Measurements from ENCODE around the gene MSI2. TPM values are rescaled to one million over a fixed set of nuclear protein-coding genes. Genes with fewer than 3 reads are reported as not detected.

Gene MSI2
- total RNA-seq, 1 donor from 2014 or later = 23.1 TPM

DNA sequence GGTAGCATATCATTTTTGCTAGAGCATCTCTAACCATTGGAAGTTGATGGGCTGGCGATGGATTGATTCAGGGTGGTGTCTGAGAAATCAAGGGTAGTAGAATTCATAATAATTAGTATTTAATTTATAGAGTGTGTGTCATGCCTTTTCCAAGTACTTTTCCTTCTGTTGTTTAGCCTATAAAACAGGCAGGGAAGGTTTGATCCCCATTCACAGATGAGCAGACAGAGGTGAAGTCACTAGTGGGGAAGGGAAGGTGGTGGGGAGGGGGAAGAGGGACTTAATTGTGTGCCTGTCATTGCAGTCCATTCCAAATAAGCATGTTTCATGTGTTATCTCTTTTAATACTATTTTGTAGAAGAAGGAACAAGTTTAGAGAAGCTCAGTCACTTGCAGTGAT is 131.3 kb downstream of the MSI2 start:
- Mint-ChIP-seq H3K4me1 (ENCODE audit: low read depth) (peaks cover 14% of the 10 kb centered on the region), H3K36me3 (ENCODE audit: low read depth) (peaks cover 4% of the 10 kb centered on the region), H3K4me3 (ENCODE audit: unreplicated experiment) (no peak overlapping the region), H3K27me3 (ENCODE audit: low read depth) (no peaks in the 10 kb centered on the region), H3K9me3 (ENCODE audit: low read depth) (peaks cover 18% of the 10 kb centered on the region), H3K27ac (ENCODE audit: unreplicated experiment) (no peak overlapping the region)
- no peak for DNase-seq (ENCODE audit: low spot score)
- TF ChIP-seq, protein P1, sequence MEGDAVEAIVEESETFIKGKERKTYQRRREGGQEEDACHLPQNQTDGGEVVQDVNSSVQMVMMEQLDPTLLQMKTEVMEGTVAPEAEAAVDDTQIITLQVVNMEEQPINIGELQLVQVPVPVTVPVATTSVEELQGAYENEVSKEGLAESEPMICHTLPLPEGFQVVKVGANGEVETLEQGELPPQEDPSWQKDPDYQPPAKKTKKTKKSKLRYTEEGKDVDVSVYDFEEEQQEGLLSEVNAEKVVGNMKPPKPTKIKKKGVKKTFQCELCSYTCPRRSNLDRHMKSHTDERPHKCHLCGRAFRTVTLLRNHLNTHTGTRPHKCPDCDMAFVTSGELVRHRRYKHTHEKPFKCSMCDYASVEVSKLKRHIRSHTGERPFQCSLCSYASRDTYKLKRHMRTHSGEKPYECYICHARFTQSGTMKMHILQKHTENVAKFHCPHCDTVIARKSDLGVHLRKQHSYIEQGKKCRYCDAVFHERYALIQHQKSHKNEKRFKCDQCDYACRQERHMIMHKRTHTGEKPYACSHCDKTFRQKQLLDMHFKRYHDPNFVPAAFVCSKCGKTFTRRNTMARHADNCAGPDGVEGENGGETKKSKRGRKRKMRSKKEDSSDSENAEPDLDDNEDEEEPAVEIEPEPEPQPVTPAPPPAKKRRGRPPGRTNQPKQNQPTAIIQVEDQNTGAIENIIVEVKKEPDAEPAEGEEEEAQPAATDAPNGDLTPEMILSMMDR (IDR thresholded peaks at IDR 0.05) = no peak

DNA sequence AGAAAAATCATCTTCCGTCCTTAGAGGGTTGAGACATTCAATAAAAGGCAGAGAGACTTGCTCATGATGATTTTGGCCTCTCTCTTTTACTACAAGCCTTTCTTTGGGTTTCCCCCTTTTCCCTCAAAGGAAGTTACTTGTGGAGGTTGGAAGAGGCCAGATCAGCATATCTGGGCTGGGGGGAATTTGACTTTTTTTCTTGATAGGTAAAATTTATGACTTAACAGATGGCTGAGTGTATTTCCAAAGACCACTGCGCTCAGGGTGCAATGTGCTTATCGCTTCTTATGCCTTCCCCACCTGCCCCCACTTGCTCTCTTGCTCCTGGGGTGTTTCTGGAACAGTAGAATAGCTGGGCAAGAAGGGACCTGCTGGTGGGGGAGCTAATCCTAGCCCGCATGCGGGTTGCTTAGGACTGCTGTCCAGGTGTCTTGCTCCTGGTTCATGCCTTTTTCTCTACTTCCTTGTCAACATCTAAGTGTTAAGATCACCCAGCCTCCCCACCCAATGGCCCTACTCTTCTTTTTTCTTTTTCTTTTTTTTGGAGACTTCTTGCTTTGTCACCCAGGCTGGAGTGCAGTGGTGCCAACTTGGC is 131.9 kb downstream of the MSI2 start:
- Mint-ChIP-seq H3K9me3 (ENCODE audit: low read depth) (peaks cover 22% of the 10 kb centered on the region), H3K4me1 (ENCODE audit: low read depth) (peaks cover 10% of the 10 kb centered on the region), H3K36me3 (ENCODE audit: low read depth) (peaks cover 6% of the 10 kb centered on the region), H3K4me3 (ENCODE audit: unreplicated experiment) (no peak overlapping the region), H3K27me3 (ENCODE audit: low read depth) (no peaks in the 10 kb centered on the region), H3K27ac (ENCODE audit: unreplicated experiment) (no peak overlapping the region)
- TF ChIP-seq, protein P1 (IDR thresholded peaks at IDR 0.05) = no peak
- DNase-seq (ENCODE audit: low spot score) = no peak

DNA sequence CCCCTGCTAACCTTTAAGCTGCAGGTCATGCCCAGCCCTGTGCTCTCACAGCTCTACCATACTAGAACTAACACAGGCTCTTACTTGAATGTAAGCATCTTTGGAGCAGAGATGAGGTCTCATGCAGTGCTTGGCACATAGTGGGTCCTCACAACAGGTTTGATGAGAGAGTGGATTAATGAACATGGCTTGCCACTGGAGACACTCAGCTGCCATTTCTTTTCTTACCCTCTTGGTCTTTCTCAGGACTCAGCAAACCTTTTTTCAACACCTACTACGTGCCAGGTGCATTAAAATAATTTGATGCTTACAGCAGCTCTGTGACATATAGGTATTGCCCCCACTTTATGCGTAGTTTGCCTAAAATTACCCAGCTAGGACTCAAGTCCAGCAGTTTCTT is 133.2 kb downstream of the MSI2 start:
- TF ChIP-seq, protein P1 (IDR thresholded peaks at IDR 0.05) = no peak
- Mint-ChIP-seq H3K4me1 (ENCODE audit: low read depth) (peaks cover 10% of the 10 kb centered on the region), H3K27ac (ENCODE audit: unreplicated experiment) (no peak overlapping the region), H3K4me3 (ENCODE audit: unreplicated experiment) (no peak overlapping the region), H3K36me3 (ENCODE audit: low read depth) (peaks cover 10% of the 10 kb centered on the region), H3K9me3 (ENCODE audit: low read depth) (peaks cover 20% of the 10 kb centered on the region), H3K27me3 (ENCODE audit: low read depth) (no peaks in the 10 kb centered on the region)
- no peak for DNase-seq (ENCODE audit: low spot score)

DNA sequence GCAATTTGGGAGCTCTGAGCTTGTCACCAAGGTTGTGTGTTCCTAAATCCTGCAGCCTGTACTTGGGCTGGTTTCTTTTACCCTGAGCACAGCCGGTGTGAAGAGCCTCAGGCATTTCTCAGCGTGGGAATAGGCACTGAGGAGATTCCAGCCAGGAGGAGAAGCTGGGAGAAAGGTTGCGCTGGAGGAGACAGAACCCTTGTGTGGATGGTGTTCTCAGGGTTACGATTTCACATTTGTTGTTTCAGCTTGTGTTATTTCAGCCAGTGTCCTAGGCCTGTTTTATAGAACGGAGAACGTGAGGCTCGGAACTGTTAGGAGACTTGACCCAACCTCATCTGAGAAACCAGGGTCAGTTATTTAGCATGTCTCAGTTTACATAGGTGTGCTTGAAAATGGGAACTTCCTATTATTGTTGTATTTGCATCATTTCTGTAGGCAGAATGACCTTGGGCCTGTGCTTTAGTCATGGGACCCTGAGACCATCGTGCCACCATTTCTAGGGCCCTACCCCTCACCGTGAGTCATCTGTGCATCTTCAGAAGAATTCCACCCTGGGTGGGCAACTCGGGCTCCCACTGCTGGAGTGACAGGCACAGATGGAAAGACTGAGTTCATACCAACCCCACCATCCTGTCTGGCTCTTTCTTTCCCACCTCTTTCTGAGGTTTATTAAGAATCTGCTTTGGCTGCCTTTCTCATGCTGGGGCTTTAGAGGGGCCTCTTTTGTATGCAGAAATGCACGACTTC is 134.9 kb downstream of the MSI2 start:
- Mint-ChIP-seq H3K9me3 (ENCODE audit: low read depth) (peaks cover 17% of the 10 kb centered on the region), H3K4me1 (ENCODE audit: low read depth) (peaks cover 10% of the 10 kb centered on the region), H3K27ac (ENCODE audit: unreplicated experiment) (no peak overlapping the region), H3K27me3 (ENCODE audit: low read depth) (no peaks in the 10 kb centered on the region), H3K4me3 (ENCODE audit: unreplicated experiment) (no peak overlapping the region), H3K36me3 (ENCODE audit: low read depth) (peaks cover 6% of the 10 kb centered on the region)
- TF ChIP-seq, protein P1 (IDR thresholded peaks at IDR 0.05) = no peak
- no peak for DNase-seq (ENCODE audit: low spot score)

DNA sequence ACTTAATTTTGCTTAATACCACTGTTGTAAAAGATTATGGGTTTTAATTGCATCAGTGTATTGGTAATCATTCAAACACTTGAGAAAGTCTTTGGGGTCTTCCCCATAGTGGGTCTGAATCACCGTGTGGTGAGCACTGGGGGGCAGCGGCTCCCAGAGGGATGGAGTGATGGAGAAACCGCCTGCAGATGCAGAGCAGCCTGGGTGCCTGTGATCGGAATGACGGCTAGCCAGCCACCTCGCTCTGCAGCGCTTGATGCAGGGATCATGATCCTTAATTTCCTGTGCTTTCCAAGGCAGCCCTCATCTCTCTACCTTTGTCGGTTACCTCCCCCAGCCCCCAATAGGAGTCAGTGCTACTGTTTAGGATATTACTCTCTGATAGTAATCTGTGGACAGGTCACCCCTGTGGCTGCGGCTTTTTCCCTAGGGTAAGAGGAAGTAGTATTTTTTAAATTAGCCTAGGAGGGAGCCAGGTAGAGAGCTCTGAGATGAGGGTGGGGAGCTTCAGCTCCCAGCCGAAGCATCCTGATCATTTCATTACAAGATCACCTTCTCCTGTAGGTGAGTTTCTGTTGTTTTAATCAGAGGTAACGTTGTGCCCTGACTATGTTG is 135.6 kb downstream of the MSI2 start:
- Mint-ChIP-seq H3K27ac (ENCODE audit: unreplicated experiment) (no peak overlapping the region), H3K9me3 (ENCODE audit: low read depth) (peaks cover 17% of the 10 kb centered on the region), H3K4me1 (ENCODE audit: low read depth) (peaks cover 10% of the 10 kb centered on the region), H3K27me3 (ENCODE audit: low read depth) (no peaks in the 10 kb centered on the region), H3K36me3 (ENCODE audit: low read depth) (peaks cover 6% of the 10 kb centered on the region), H3K4me3 (ENCODE audit: unreplicated experiment) (no peak overlapping the region)
- DNase-seq (ENCODE audit: low spot score) = no peak
- TF ChIP-seq, protein P1 (IDR thresholded peaks at IDR 0.05) = no peak

All from chondrocyte (in vitro differentiated cells).